RPMI7951 (cell line): ENCODE data around the gene RAMP3. TPM values are rescaled to one million over a fixed set of nuclear protein-coding genes. Genes with fewer than 3 reads are reported as not detected.
"Not testable (repeated sequence)": the region's sequence is repeated elsewhere in the genome, so short reads cannot be mapped to it uniquely, and the experiment has no call there.

ENCODE experiments used
- DNase-seq: peaks from one replicate; pipeline ENCODE4 v3.0.0-alpha.2; 2012; ENCODE audit warnings: low read depth
- total RNA-seq: library from RNA; depleted of rRNA; stranded (reverse); fragments of >200 nt; shearing (Covaris generic); gene quantifications from 2 replicates; pipeline ENCODE4 v1.2.3, GENCODE V29; 2014

Gene RAMP3
- total RNA-seq, 1 experiment from 2014 or later: 0.84 TPM

- no peak for DNase-seq
Measured at GRCh38 chr7:45156516-45157272, 897 bp upstream of the RAMP3 start.

GRCh38 chr7:45157286-45157652 is 322 bp upstream of the RAMP3 start:
- no peak for DNase-seq

- no peak for DNase-seq
Measured at GRCh38 chr7:45158471-45158870, 880 bp downstream of the RAMP3 start.

GRCh38 chr7:45159296-45159695 is 1.7 kb downstream of the RAMP3 start:
- no peak for DNase-seq

GRCh38 chr7:45160417-45160881 is 2.9 kb downstream of the RAMP3 start:
- DNase-seq: no peak

- no peak for DNase-seq
Measured at GRCh38 chr7:45161138-45161537, 3.5 kb downstream of the RAMP3 start.

GRCh38 chr7:45161842-45162241 is 4.3 kb downstream of the RAMP3 start:
- no peak for DNase-seq

GRCh38 chr7:45162311-45162845 is 4.8 kb downstream of the RAMP3 start:
- DNase-seq: no peak

GRCh38 chr7:45162943-45163691 is 5.5 kb downstream of the RAMP3 start:
- DNase-seq: no peak

GRCh38 chr7:45163692-45164052 is 6.1 kb downstream of the RAMP3 start:
- DNase-seq: no peak

GRCh38 chr7:45164271-45164670 is 6.7 kb downstream of the RAMP3 start:
- DNase-seq: not testable (repeated sequence)

- no peak for DNase-seq
Measured at GRCh38 chr7:45165857-45166256, 8.3 kb downstream of the RAMP3 start.

GRCh38 chr7:45171946-45172345 is 14.4 kb downstream of the RAMP3 start:
- no peak for DNase-seq

- DNase-seq: no peak
Measured at GRCh38 chr7:45173596-45174327, 16.2 kb downstream of the RAMP3 start.

GRCh38 chr7:45174328-45174610 is 16.7 kb downstream of the RAMP3 start:
- DNase-seq: no peak

GRCh38 chr7:45174966-45175765 is 17.6 kb downstream of the RAMP3 start:
- no peak for DNase-seq

- DNase-seq: no peak
Measured at GRCh38 chr7:45176091-45176490, 18.5 kb downstream of the RAMP3 start.

- no peak for DNase-seq
Measured at GRCh38 chr7:45176886-45177731, 19.5 kb downstream of the RAMP3 start.

GRCh38 chr7:45177801-45178200 is 20.2 kb downstream of the RAMP3 start:
- no peak for DNase-seq
